Right ventricle myocardium superior (tissue), 1 donor: ENCODE measurements around the gene FOXP1. TPM values are rescaled to one million over a fixed set of nuclear protein-coding genes. Genes with fewer than 3 reads are reported as not detected.

Experiments
- ATAC-seq: fragments of 200-7000 bp; cut with Tn5 transposase; one replicate; pipeline ENCODE4 v1.9.1; 2020; ENCODE audit warnings: mild to moderate bottlenecking; ENCODE audit not compliant: poor library complexity
- DNase-seq: peaks from one replicate; pipeline ENCODE4 v3.0.0-alpha.2; 2020
- intact Hi-C: fragments of 100-400 bp; cut with DNase I; formaldehyde crosslinking; loops from one replicate; pipeline ENCODE4 v1.11.2; 2022
- total RNA-seq: library from RNA; stranded (reverse); fragmentation: NEBNext Ultra II Directional; extraction: Animal tissue kit (Norgen Biotek cat#: 25700); gene quantifications from one replicate; pipeline ENCODE4 v1.2.1, GENCODE V29; 2021
- donor health status: DM: no; HTN: yes; CAD: no; lungs with severe emphysema.

FOXP1 gene
- total RNA-seq, 1 donor from 2014 or later: 36.3 TPM

GRCh38 chr3:71429597-71429988, 153.9 kb downstream of the FOXP1 start:
- ATAC-seq: no peak
- intact Hi-C loops: no loop called here
- no peak for DNase-seq

DNA sequence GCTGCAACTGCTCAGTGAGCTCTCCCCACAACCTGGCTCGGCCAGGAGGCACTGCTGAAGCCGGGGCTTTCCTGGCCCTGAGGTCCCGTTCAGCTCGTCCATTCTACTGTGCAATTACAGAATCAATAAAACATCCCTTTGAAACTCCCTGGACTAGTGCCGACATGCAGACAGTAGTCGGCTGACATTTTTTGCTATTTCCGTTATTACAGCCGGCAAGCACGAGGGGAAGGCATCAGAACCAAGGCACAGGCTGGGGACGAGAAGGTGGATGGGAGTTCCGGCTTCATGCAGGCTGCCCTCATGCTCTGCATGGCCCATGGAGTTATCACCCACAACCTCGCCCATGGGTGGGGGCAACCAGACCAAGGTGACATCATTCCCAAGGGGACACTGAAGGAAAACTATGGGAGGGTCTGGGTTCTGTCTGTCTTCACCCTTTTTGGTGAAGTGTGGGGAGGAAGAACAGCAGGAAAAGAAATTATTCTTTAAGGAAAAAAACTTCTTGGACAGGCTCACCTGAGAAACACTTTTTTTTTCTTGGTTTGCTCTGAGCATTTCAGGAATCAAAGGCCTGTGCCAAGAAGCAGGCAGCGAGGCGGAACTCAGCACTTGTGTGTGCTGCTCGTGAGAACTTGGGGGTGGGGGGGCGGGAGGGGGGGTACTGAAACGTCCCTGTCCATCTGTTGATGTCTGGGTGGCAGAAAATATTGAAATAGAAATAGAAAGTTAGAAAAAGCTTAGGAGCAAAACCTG, 154.5 kb downstream of the FOXP1 start:
- peak; percentile 52 for ATAC-seq
- intact Hi-C loops: no loop called here
- no peak for DNase-seq

- DNase-seq: no peak
- no peak for ATAC-seq
- intact Hi-C loops: no loop called here
These were observed 157.9 kb downstream of the FOXP1 start for GRCh38 chr3:71425491-71426071.

DNA sequence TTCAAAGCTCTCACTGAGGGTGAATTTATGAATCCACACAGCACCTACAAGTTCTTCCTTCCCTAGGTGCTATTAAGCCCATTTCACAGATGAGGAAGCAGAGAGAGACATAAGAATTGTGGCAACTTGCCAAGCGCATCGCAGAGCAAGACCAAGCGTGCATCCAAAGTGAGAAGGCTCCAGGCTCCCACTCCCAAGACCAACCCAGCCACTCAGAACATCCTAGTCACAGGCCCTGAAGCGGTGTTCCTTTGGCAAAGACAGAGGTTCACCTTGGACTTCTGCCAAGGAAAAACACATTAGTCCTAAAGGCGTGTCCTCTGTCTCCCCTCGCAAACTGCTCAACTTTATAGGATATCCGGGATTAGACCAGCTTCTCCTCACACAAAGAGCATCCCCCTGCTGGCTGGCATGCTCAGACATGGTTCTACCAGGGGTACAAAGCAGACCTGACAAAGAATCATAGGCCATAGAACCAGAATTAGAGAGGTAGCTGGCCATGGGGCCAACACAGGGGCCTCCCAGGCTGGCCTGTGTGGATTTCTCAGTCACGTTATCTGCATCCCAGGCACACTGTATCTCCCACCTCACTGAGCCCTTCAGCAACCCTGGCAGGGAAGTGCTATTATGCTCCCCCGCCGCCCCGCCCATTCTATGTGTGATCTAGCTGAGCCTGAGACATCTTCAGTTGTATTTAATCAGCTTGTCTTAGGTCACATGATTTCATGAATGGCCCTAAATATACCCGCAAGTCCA, 160.2 kb downstream of the FOXP1 start:
- DNase-seq (peak; percentile 50), ATAC-seq (peak; percentile 68)
- intact Hi-C loops: no loop called here

DNA sequence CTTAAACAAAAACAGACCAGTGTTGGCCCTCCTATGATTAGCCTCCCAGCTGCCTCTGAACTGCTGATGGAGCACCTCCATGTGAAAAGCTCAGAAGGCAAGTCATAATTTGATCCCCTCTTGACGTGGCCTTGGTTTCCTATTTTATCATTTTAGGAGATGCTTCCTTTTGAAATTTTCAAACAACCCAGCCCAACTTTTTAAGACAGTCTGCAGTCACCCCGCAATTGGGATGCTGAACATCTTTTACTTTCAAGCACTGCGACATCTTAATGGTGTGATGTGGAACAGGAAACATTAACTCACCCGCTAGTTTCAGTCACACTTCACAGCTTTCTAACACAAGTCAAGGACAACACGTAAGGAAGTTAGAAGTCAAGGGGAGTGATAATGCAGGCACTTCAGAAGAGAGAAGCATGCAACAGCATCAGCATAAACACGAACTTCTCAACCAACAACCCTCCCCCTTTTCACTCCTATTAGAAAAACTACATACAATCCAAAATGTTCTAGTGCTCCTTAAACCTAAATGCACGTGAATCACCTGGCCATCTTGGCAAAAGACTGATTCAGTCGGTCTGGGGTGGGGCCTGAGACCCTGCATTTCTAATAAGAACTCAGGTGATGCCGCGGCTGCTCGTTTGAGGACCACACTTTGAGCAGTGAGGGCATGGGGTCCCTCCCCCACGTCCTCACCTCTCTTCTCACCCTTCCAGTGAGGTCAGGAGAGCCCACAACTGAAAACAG, 161.5 kb downstream of the FOXP1 start:
- ATAC-seq (no peak), DNase-seq (no peak)
- intact Hi-C loops: no loop called here

GRCh38 chr3:71421475-71421819, 162.1 kb downstream of the FOXP1 start:
- no peak for DNase-seq
- ATAC-seq: no peak
- intact Hi-C loops: no loop called here

DNA sequence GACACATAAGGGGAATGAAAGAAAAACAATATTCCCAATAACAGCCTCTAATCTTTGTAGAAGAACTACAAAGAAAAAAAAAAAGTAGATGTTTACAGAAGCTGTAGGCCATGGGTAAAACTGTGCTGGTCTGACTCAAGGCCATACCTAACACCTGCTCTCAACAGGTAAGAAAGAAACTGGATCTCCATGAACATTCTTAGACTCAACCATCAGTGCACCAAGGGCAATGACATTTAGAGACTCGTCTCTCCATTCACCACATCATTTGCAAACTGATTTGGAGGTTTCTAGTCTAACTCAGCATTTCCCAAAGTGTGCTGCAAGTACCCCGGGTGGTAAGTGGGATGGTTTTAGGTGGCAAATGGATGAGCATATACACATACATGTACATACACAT, 164.2 kb downstream of the FOXP1 start:
- intact Hi-C loops: no loop called here
- no peak for ATAC-seq
- no peak for DNase-seq

DNA sequence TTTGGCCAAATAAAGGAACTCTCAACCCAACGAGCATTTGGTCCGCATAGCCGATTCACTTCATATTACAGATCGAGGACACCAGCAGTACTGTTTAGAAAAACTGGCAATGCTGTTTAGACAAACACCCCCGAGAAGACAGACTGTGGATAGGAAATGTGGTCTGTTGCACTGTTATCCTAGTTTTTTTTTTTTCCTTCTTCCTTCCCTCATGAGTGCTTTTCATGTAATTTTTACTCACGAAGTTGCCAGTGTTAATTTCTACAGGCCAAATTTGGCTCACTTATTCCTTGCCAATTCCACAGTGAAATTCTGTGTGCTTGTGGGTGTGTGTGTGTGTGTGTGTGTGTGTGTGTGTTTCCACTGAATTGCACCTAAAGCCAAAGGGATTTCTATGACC, 165.7 kb downstream of the FOXP1 start:
- intact Hi-C loops: no loop called here
- DNase-seq (no peak), ATAC-seq (no peak)

DNA sequence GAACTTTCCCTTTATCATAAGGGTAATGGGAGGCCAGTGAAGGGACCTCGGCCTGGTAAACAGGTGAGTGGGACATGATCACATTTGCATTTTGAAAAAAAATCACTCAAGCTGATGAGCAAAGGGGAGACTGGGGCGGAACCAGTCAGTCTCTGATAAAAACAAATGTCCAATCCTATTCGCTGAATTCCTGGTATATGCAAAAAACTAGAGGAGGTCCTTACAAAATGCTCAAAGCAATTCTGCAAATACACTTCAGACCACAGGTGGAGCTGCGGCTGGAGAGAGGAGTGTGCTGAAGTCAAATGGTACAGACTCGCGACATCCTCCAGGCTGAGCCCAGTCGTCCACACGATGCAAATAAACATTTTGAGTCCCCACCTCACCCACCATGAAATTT, 166.7 kb downstream of the FOXP1 start:
- ATAC-seq (no peak), DNase-seq (no peak)
- intact Hi-C loops: no loop called here

DNA sequence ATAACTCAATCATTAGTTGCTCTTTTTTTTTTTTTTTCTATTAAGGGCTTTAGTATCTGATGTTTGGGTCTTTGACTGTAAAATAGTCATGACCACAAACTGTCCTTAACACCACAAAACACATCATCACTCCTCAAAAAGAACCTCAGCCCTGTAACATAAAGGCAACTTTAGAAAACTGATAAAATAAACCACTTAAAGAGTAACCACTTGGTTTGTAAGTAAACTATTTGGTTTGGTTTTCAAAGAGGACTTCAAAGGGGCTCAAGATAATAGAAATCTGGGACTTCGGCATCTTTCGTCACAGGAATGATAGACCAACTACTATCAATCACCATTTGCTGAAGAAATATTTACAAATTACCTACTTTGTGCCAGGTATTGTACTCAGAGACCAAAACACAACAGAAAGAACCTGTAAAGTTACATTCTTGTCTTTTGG, 167.8 kb downstream of the FOXP1 start:
- intact Hi-C loops: no loop called here
- ATAC-seq (no peak), DNase-seq (no peak)

DNA sequence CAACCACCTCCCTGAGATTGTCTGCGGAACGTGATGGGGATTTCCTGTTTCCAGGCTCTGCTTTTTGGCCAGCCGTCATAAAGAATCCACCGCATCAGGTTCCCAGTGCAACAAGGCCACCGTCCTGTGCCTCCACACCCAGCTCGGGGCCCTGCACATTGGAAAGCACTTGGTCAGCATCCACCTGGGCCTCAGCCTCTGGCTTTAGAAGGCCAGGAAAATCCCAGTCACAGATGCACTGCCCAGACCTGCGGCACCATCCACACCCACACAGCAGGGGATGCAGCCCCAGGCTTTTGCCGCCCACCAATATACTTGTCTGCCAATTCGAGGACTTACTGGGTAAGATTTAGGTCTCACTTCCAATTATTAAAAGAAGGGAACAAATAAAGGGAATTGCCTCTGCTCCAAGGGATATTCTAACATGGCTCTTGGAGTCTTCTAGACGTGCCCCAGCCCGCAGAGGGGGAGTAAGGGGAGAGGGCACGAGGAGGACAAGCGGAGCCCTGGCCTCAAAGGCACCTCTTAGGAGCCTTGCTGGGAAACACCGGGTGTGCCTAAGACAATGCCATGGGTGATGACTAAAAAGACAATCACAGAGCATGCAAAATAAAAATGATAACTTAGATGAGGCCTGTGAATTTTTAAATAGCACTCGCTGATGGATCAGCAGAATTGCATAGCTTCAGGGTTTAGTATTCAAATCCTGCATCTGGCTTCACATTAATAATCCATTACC, 169.2 kb downstream of the FOXP1 start:
- ATAC-seq: no peak
- no peak for DNase-seq
- intact Hi-C loops: no loop called here

DNA sequence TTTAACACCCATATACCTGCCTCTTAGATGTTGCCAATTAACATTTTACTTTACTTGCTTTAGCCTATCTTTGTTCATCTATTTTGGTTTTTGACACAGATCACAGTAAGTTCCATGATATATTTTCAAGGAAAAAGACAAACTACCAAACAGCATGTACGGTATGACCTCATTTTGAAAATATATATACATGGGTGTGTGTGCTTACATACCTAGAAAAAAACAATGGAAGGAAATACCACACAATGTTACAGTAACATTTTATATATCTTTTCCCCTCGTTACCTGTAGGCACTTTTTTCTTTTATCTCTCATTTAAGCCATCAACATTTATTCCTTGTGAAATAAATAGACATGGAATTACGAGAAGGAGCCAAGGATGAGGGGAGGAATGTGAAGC, 170.0 kb downstream of the FOXP1 start:
- intact Hi-C loops: no loop called here
- ATAC-seq: no peak
- DNase-seq: no peak

DNA sequence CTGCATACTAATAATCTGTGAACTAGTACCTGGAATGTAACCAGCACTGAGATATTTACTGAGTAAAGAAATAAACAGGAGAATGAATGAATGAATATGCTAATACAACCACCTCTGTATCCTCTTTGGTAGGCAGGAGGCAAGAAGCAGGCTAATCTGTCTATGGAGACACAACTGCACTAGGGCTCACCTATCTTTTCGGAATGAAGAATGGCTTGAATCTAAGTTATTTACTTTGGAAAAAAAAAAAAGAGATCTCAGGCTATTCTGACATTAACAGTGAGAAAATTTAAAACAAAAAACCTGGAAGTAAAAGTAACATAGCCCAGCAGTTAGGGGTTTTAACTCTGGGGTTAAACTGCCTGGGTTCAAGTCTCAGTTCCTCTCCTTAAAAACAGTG, 174.2 kb downstream of the FOXP1 start:
- DNase-seq: no peak
- intact Hi-C loops: no loop called here
- ATAC-seq: no peak

GRCh38 chr3:71408903-71409302, 174.6 kb downstream of the FOXP1 start:
- DNase-seq (no peak), ATAC-seq (no peak)
- intact Hi-C loops: no loop called here

GRCh38 chr3:71407823-71408222, 175.7 kb downstream of the FOXP1 start:
- DNase-seq (no peak), ATAC-seq (no peak)
- intact Hi-C loops: no loop called here

GRCh38 chr3:71406972-71407810, 176.3 kb downstream of the FOXP1 start:
- DNase-seq (no peak), ATAC-seq (no peak)
- intact Hi-C loops: no loop called here

- intact Hi-C loops: no loop called here
- DNase-seq: no peak
- no peak for ATAC-seq
These were observed 180.6 kb downstream of the FOXP1 start for GRCh38 chr3:71402911-71403310.

DNA sequence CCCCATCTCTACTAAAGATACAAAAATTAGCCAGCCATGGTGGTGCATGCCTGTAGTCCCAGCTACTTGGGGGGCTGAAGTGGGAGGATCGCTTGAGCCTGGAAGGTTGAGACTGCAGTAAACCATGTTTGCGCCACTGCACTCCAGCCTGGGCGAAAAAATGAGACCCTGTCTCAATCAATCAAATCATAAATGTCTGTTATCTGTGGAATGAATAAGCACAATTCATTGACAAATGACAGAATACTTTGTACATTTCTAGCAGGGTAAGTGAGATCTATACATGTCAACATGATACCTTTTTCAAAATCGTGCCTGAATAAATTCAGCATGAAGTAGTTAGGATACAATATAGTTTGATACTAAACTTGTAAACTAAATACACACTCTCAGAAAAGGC, 181.2 kb downstream of the FOXP1 start:
- intact Hi-C loops: no loop called here
- DNase-seq (no peak), ATAC-seq (no peak)
